ENCODE measurements around the gene FAM133A. TPM values are rescaled to one million over a fixed set of nuclear protein-coding genes. Genes with fewer than 3 reads are reported as not detected.
A peak's percentile ranks its signal among the peaks of the same experiment; 100 is the strongest.

Gene FAM133A
- not detected for total RNA-seq

DNA sequence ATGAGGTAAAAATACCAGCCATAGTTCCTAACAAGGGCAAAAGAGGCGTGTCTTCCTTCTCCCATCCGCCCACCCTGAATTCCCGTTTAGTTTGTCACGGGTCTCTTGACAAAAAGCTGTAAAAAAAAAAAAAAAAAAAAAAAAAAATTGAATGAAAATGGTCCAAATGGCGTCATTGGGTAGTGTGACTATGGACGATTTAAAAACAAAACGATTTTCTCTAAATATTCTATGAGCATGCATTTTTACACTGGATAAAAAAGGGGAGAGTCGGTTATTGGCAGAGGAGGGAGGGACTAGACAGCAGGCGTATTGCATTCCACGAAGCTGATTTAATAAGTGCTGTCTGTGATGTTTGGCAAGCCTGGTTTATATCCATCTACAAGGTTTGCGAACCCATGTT lies at the start of gene FAM133A:
TSS of gene FAM133A (plus strand) at position 338 of the 403 bp plus-strand sequence. CDS start 35,214 bp downstream, outside the sequence.
- H3K27me3 Mint-ChIP-seq, result no peaks in the 10 kb centered on the region
- H3K36me3 Mint-ChIP-seq (ENCODE audit: low read depth), result no peaks in the 10 kb centered on the region
- POLR2A ChIA-PET, result no interaction called here
- H3K27ac Mint-ChIP-seq, result peak within 1 kb of the TSS; percentile 87
- no peaks in the 10 kb centered on the region for H3K9me3 Mint-ChIP-seq (ENCODE audit: low read depth)
- DNase-seq (no peak), ATAC-seq (peak; percentile 3)
- intact Hi-C loops (cut with DNase I, micrococcal nuclease), result no loop called here
- peaks cover 12% of the 10 kb centered on the region for H3K4me1 Mint-ChIP-seq
- CTCF ChIA-PET, result no interaction called here
- peak within 1 kb of the TSS; percentile 87 for H3K4me3 Mint-ChIP-seq

DNA sequence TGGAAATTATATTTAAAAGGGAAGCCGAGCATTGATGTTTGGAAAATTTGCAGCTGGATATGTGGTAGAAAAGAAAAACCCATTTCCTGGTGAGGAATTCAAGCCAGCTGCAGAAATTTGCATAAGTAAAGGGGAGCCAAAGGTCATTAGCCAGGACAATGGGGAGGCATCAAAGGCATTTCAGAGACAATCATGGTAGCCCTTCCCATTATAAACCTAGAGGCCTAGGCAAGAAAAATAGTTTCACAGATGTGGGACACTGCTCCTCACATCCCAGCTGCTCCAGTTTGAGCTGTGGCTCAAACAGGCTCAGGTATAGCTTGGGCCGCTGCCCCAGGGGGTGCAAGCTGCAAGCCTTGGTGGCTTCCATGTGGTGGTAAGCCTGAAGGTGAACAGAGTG lies 36.4 kb upstream of the FAM133A start:
- POLR2A ChIA-PET, result no interaction called here
- no peak overlapping the region for H3K4me3 Mint-ChIP-seq
- intact Hi-C loops (cut with DNase I, micrococcal nuclease), result no loop called here
- CTCF ChIA-PET, result no interaction called here
- DNase-seq (no peak), ATAC-seq (no peak)
- no peaks in the 10 kb centered on the region for H3K36me3 Mint-ChIP-seq (ENCODE audit: low read depth)
- no peaks in the 10 kb centered on the region for H3K9me3 Mint-ChIP-seq (ENCODE audit: low read depth)
- no peak overlapping the region for H3K27ac Mint-ChIP-seq
- H3K4me1 Mint-ChIP-seq, result no peaks in the 10 kb centered on the region
- H3K27me3 Mint-ChIP-seq, result peaks cover 3% of the 10 kb centered on the region

GRCh38 chrX:93649381-93649780 lies 24.6 kb upstream of the FAM133A start:
- no peak for DNase-seq

GRCh38 chrX:93660575-93660974 lies 13.4 kb upstream of the FAM133A start:
- no peaks in the 10 kb centered on the region for H3K4me1 Mint-ChIP-seq
- H3K9me3 Mint-ChIP-seq (ENCODE audit: low read depth), result no peaks in the 10 kb centered on the region
- no peak overlapping the region for H3K4me3 Mint-ChIP-seq
- H3K27me3 Mint-ChIP-seq, result no peaks in the 10 kb centered on the region
- no peaks in the 10 kb centered on the region for H3K36me3 Mint-ChIP-seq (ENCODE audit: low read depth)
- no peak for ATAC-seq
- intact Hi-C loops (cut with DNase I, micrococcal nuclease), result no loop called here
- CTCF ChIA-PET, result no interaction called here
- DNase-seq, result no peak
- POLR2A ChIA-PET, result no interaction called here
- H3K27ac Mint-ChIP-seq, result no peak overlapping the region

More at GRCh38 chrX:93649381-93649780, 24.6 kb upstream of the FAM133A start:
- H3K27me3 Mint-ChIP-seq, result no peaks in the 10 kb centered on the region
- H3K9me3 Mint-ChIP-seq (ENCODE audit: low read depth), result no peaks in the 10 kb centered on the region
- intact Hi-C loops (cut with DNase I, micrococcal nuclease), result no loop called here
- H3K36me3 Mint-ChIP-seq (ENCODE audit: low read depth), result no peaks in the 10 kb centered on the region
- H3K4me1 Mint-ChIP-seq, result no peaks in the 10 kb centered on the region
- H3K27ac Mint-ChIP-seq, result no peak overlapping the region
- ChIA-PET POLR2A (no interaction called here), CTCF (no interaction called here)
- H3K4me3 Mint-ChIP-seq, result no peak overlapping the region
- ATAC-seq, result no peak

GRCh38 chrX:93673056-93673868 lies 744 bp upstream of the FAM133A start, which contains the start of gene NAP1L3:
TSS of gene NAP1L3 (minus strand) at chrX:93673578. CDS start at chrX:93673304, 274 bp downstream.
- peaks cover 14% of the 10 kb centered on the region for H3K4me1 Mint-ChIP-seq
- peak within 1 kb of the TSS; percentile 87 for H3K4me3 Mint-ChIP-seq
- DNase-seq, result peak; percentile 79
- H3K27me3 Mint-ChIP-seq, result no peaks in the 10 kb centered on the region
- H3K9me3 Mint-ChIP-seq (ENCODE audit: low read depth), result no peaks in the 10 kb centered on the region
- ATAC-seq, result peak; percentile 89
- H3K27ac Mint-ChIP-seq, result peak within 1 kb of the TSS; percentile 87
- intact Hi-C loops (cut with DNase I, micrococcal nuclease), result no loop called here
- H3K36me3 Mint-ChIP-seq (ENCODE audit: low read depth), result no peaks in the 10 kb centered on the region
- POLR2A ChIA-PET, result no interaction called here
- CTCF ChIA-PET, result no interaction called here

GRCh38 chrX:93695981-93696380 lies 22.0 kb downstream of the FAM133A start:
- DNase-seq, result no peak
- no peak for ATAC-seq
- H3K27ac Mint-ChIP-seq, result no peak overlapping the region
- no peaks in the 10 kb centered on the region for H3K4me1 Mint-ChIP-seq
- ChIA-PET POLR2A (no interaction called here), CTCF (interaction anchor here (0.6 kb wide), 1 partner anchor 124 kb away, joined by 3 read pairs; no protein-coding TSS in a partner anchor)
- H3K27me3 Mint-ChIP-seq, result no peaks in the 10 kb centered on the region
- no peaks in the 10 kb centered on the region for H3K9me3 Mint-ChIP-seq (ENCODE audit: low read depth)
- no peaks in the 10 kb centered on the region for H3K36me3 Mint-ChIP-seq (ENCODE audit: low read depth)
- no peak overlapping the region for H3K4me3 Mint-ChIP-seq
- intact Hi-C loops (cut with DNase I, micrococcal nuclease), result no loop called here

DNA sequence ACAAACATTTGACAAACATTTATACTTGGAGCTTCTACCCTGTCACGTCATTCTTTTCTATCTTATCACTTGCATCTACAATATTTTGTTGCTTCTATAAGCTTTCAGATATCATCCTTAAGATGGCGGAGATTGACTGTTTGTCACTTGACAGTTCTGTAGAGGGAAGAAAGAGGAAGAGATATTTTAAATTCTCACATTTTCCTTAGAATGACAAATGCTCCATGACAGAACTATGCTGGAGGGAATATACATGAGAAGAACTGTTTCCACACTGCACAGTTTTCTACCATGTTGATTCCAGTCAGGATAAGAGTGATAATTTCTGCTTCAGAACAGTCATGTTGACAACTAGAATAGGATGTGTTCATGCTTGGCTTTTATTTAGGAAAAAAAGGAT lies 29.7 kb downstream of the FAM133A start:
- H3K4me3 Mint-ChIP-seq, result no peak overlapping the region
- no peaks in the 10 kb centered on the region for H3K9me3 Mint-ChIP-seq (ENCODE audit: low read depth)
- ChIA-PET POLR2A (no interaction called here), CTCF (no interaction called here)
- ATAC-seq (no peak), DNase-seq (no peak)
- H3K27me3 Mint-ChIP-seq, result no peaks in the 10 kb centered on the region
- intact Hi-C loops (cut with DNase I, micrococcal nuclease), result no loop called here
- H3K4me1 Mint-ChIP-seq, result no peaks in the 10 kb centered on the region
- no peak overlapping the region for H3K27ac Mint-ChIP-seq
- H3K36me3 Mint-ChIP-seq (ENCODE audit: low read depth), result no peaks in the 10 kb centered on the region

DNA sequence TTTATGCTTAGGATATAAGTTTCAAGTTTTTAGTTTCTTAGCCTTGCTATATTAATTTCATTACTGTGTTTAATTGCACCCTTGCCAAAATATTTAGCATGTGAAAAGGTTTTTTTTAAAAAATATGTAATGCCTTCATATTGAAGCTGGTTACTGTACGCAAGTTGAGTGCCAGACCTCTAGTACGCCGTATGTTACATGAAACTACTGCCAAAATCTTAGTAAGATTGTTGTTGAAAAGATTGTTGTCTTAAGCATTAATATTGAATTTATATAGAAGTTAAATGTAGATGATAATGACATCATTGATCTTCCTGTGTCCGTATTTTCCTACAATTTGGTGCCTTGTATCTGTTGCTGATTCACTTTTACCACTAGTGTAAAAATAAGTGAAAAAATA lies 37.1 kb downstream of the FAM133A start:
- ATAC-seq, result no peak
- no peaks in the 10 kb centered on the region for H3K9me3 Mint-ChIP-seq (ENCODE audit: low read depth)
- intact Hi-C loops (cut with DNase I, micrococcal nuclease), result no loop called here
- ChIA-PET POLR2A (no interaction called here), CTCF (no interaction called here)
- no peaks in the 10 kb centered on the region for H3K4me1 Mint-ChIP-seq
- H3K36me3 Mint-ChIP-seq (ENCODE audit: low read depth), result no peaks in the 10 kb centered on the region
- DNase-seq, result no peak
- H3K27me3 Mint-ChIP-seq, result no peaks in the 10 kb centered on the region
- H3K4me3 Mint-ChIP-seq, result no peak overlapping the region
- H3K27ac Mint-ChIP-seq, result no peak overlapping the region

DNA sequence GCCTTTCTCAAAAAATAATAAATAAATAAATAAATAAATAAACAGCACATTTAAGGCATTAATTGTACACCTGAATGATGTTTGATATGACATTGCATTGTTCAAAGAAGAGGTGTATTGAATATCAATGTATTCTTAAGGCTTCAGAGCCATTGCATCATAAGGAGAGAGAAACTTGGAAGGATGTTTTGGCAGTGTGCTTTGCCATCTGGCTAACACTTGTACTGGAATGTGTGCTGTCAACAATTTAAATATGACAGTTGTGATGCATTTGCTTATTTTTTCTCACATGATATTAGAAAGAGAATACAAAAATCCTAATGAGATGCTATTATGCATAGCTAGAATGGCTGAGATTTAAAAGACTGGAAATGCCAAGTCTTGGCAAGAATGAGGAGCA lies 67.8 kb downstream of the FAM133A start:
- H3K4me3 Mint-ChIP-seq, result no peak overlapping the region
- no peaks in the 10 kb centered on the region for H3K4me1 Mint-ChIP-seq
- no peaks in the 10 kb centered on the region for H3K36me3 Mint-ChIP-seq (ENCODE audit: low read depth)
- no peak overlapping the region for H3K27ac Mint-ChIP-seq
- no peaks in the 10 kb centered on the region for H3K9me3 Mint-ChIP-seq (ENCODE audit: low read depth)
- CTCF ChIA-PET, result no interaction called here
- H3K27me3 Mint-ChIP-seq, result no peaks in the 10 kb centered on the region
- intact Hi-C loops (cut with DNase I, micrococcal nuclease), result no loop called here
- no peak for DNase-seq
- POLR2A ChIA-PET, result no interaction called here
- no peak for ATAC-seq

GRCh38 chrX:93760163-93760562 lies 86.2 kb downstream of the FAM133A start:
- H3K36me3 Mint-ChIP-seq (ENCODE audit: low read depth), result no peaks in the 10 kb centered on the region
- CTCF ChIA-PET, result no interaction called here
- POLR2A ChIA-PET, result no interaction called here
- H3K27me3 Mint-ChIP-seq, result no peaks in the 10 kb centered on the region
- ATAC-seq (no peak), DNase-seq (no peak)
- H3K4me3 Mint-ChIP-seq, result no peak overlapping the region
- H3K9me3 Mint-ChIP-seq (ENCODE audit: low read depth), result no peaks in the 10 kb centered on the region
- intact Hi-C loops (cut with DNase I, micrococcal nuclease), result no loop called here
- no peaks in the 10 kb centered on the region for H3K4me1 Mint-ChIP-seq
- H3K27ac Mint-ChIP-seq, result no peak overlapping the region

Data from activated CD4-positive, alpha-beta T cell treated with anti-CD3 and anti-CD28 coated beads for 36 hours (primary cell).